SJCRH30 (cell line): ENCODE results near the gene MYADML2. TPM values are rescaled to one million over a fixed set of nuclear protein-coding genes. Genes with fewer than 3 reads are reported as not detected.
A peak's percentile ranks its signal among the peaks of the same experiment; 100 is the strongest.

ENCODE experiments used
- DNase-seq, 2 experiments: peaks; one replicate each; pipeline ENCODE4 v3.0.0-alpha.2; 2015 to 2020
- H3K27ac ChIP-seq: fragments of 250-450 bp; sonication (Bioruptor Pico); 2 replicates; pipeline ENCODE4 v1.5.1; 2020; ENCODE audit warnings: mild to moderate bottlenecking, moderate library complexity
- H3K27me3 ChIP-seq: fragments of 250-450 bp; sonication (Bioruptor Pico); 2 replicates; pipeline ENCODE4 v1.5.1; 2020; ENCODE audit warnings: mild to moderate bottlenecking, moderate library complexity
- H3K36me3 ChIP-seq: fragments of 250-450 bp; sonication (Bioruptor Pico); 2 replicates; pipeline ENCODE4 v1.5.1; 2020; ENCODE audit warnings: mild to moderate bottlenecking, moderate library complexity
- H3K4me1 ChIP-seq: fragments of 250-450 bp; sonication (Bioruptor Pico); 2 replicates; pipeline ENCODE4 v1.5.1; 2020; ENCODE audit warnings: mild to moderate bottlenecking, moderate library complexity
- H3K4me3 ChIP-seq: fragments of 250-450 bp; sonication (Bioruptor Pico); 2 replicates; pipeline ENCODE4 v1.5.1; 2020; ENCODE audit warnings: mild to moderate bottlenecking, moderate library complexity
- H3K9me3 ChIP-seq: fragments of 250-450 bp; sonication (Bioruptor Pico); replicated peaks from 2 replicates; pipeline ENCODE4 v1.5.1; 2020; ENCODE audit warnings: mild to moderate bottlenecking, moderate library complexity
- total RNA-seq: library from RNA; depleted of rRNA; stranded (reverse); fragments of >200 nt; shearing (Covaris generic); gene quantifications from 2 replicates; pipeline ENCODE4 v1.2.3, GENCODE V29; 2014; rRNA removed

The MYADML2 gene, protein sequence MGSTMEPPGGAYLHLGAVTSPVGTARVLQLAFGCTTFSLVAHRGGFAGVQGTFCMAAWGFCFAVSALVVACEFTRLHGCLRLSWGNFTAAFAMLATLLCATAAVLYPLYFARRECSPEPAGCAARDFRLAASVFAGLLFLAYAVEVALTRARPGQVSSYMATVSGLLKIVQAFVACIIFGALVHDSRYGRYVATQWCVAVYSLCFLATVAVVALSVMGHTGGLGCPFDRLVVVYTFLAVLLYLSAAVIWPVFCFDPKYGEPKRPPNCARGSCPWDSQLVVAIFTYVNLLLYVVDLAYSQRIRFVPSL
- total RNA-seq = 0.81 and 0.85 TPM in 2 replicates

DNA sequence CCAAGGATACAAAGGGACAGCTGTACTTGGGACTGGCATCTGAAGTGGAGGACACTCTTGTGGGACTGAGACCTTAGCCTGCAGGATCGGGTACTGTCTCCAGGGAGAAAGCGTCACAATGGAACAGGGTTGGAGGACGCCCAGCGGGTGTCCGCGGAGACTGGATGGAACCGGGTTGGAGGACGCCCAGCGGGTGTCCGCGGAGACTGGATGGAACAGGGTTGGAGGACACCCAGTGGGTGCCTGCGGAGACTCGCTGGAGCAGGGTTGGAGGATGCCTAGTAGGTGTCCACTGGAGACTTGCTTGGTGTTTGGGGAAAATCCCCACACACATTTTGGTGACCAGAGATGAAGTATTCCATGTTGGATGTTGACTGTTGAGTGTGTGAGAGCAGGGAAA is at the start of gene MYADML2:
Gene MYADML2 (minus strand): TSS at position 45 of the 400 bp plus-strand sequence. CDS start 5,492 bp downstream, outside the sequence.
- no peaks in the 10 kb centered on the region for H3K36me3 ChIP-seq
- no peak for DNase-seq
- no peak within 1 kb of the TSS for H3K4me3 ChIP-seq
- H3K27ac ChIP-seq = no peak within 1 kb of the TSS
- H3K27me3 ChIP-seq = peaks cover 2% of the 10 kb centered on the region; the same call in 1 of the 2 replicates
- peaks cover 21% of the 10 kb centered on the region for H3K4me1 ChIP-seq
- no peaks in the 10 kb centered on the region for H3K9me3 ChIP-seq

DNA sequence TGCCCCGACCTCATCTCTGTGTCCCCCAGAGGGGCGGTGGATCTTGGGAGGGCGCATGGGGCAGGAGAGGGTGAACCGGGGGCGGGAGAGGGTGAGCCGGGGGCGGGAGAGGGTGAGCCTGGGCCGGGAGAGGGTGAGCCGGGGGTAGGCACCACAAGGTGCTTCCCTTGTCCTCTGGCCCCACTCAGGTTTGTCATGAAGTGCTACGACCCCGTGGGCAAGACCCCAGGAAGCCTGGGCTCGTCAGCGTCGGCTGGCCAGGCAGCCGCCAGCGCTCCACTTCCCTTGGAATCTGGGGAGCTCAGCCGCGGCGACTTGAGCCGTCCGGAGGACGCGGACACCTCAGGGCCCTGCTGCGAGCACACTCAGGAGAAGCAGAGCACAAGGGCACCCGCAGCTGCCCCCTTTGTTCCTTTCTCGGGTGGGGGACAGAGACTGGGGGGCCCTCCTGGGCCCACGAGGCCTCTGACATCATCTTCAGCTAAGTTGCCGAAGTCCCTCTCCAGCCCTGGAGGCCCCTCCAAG is 49.3 kb upstream of the MYADML2 start:
- Histone ChIP-seq H3K4me3 (no peak overlapping the region), H3K36me3 (no peaks in the 10 kb centered on the region), H3K9me3 (no peaks in the 10 kb centered on the region), H3K4me1 (peaks cover 33% of the 10 kb centered on the region), H3K27me3 (no peaks in the 10 kb centered on the region), H3K27ac (no peak overlapping the region)
- no peak for DNase-seq

DNA sequence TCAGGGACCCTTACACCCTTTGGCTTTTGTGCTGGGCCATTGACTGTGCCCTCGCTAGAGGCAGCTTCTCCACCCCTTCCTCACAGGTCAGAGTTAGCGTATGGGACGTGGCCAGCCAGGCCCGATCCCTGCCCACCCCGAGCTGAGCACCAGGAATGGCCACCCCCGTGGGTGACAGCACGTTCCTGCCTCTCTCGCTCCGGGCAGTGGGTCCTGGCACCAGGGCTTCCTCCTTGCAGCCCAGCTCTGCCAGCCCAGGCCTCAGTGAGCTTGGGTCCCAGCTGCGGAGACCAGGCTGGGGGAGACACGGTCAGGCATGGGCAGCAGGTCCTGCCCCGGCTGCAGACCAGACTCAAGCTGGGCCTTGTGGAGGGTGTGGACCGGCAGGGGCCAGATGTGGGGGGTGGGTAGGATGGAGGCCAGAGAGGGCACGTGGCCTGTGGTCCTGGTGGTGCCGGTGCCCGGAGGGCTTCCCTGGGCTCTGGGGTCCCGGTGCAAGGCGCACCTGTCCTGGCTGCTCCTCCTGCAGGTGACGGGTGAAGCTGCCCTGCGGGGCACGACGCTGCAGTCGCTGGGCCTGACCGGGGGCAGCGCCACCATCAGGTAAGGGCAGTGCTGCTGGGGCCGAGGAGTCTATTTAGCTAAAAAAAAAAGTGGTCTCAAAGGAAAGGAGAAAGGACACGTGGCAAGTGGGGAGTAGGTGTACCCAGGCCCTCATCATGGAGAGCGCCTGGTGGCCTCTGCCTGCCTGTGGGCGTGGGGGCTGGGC is 48.6 kb upstream of the MYADML2 start:
- Histone ChIP-seq H3K4me1 (peaks cover 30% of the 10 kb centered on the region), H3K9me3 (no peaks in the 10 kb centered on the region), H3K4me3 (no peak overlapping the region), H3K27me3 (no peaks in the 10 kb centered on the region), H3K27ac (no peak overlapping the region), H3K36me3 (no peaks in the 10 kb centered on the region)
- DNase-seq = no peak

- no peaks in the 10 kb centered on the region for H3K27me3 ChIP-seq
- no peak overlapping the region for H3K4me3 ChIP-seq
- peaks cover 29% of the 10 kb centered on the region for H3K4me1 ChIP-seq
- H3K27ac ChIP-seq = no peak overlapping the region
- no peaks in the 10 kb centered on the region for H3K9me3 ChIP-seq
- H3K36me3 ChIP-seq = no peaks in the 10 kb centered on the region
- DNase-seq = peak; percentile 69
Observed at GRCh38 chr17:81994593-81995462, 47.8 kb upstream of the MYADML2 start.

GRCh38 chr17:81993729-81994592 is 46.9 kb upstream of the MYADML2 start:
- H3K36me3 ChIP-seq = no peaks in the 10 kb centered on the region
- no peaks in the 10 kb centered on the region for H3K9me3 ChIP-seq
- no peak overlapping the region for H3K27ac ChIP-seq
- DNase-seq = peak; percentile 22 to 53
- H3K4me1 ChIP-seq = peaks cover 29% of the 10 kb centered on the region
- H3K27me3 ChIP-seq = no peaks in the 10 kb centered on the region
- H3K4me3 ChIP-seq = no peak overlapping the region

- peaks cover 32% of the 10 kb centered on the region for H3K4me1 ChIP-seq
- no peaks in the 10 kb centered on the region for H3K36me3 ChIP-seq
- peak overlapping the region; percentile 27 for H3K27ac ChIP-seq
- DNase-seq = peak; percentile 37 to 63
- H3K9me3 ChIP-seq = no peaks in the 10 kb centered on the region
- no peaks in the 10 kb centered on the region for H3K27me3 ChIP-seq
- H3K4me3 ChIP-seq = peak overlapping the region; percentile 35
Observed at GRCh38 chr17:81992306-81993102, 45.5 kb upstream of the MYADML2 start.

DNA sequence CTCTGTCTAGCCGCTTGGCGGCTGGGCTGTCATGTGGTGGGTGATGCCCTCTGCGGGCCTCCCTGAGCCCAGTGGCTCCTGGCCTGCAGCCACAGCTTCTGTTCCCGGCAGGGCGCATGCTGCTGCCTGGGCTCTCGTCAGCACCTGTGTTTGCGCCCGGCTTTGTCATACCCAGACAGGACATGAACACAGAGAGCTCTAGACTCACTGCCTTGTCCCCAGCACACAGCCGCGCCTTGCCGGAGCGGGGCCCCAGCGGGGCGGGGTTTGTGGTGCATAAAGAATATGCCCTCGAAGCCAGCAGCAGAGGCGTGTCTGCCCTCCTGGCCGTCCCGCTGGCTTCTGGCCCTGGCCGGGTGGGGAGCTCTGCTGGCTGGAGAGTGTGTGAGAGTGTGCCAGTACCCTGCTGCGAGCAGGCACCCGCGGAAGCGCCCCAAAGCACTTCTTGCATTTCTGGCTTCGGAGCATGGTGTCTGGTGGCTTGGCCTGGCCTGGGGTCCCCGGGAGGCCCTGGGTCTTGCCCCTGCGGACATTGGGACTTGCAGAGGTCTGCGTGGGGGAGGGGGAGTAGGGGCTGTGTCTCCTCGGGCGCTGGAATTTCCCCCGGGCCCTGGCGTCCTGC is 44.8 kb upstream of the MYADML2 start:
- Histone ChIP-seq H3K4me3 (peak overlapping the region; percentile 35), H3K27ac (peak overlapping the region; percentile 27), H3K27me3 (no peaks in the 10 kb centered on the region), H3K4me1 (peaks cover 32% of the 10 kb centered on the region), H3K36me3 (no peaks in the 10 kb centered on the region), H3K9me3 (no peaks in the 10 kb centered on the region)
- DNase-seq = peak; percentile 97 to 98

GRCh38 chr17:81990836-81991683 is 44.0 kb upstream of the MYADML2 start:
- Histone ChIP-seq H3K9me3 (no peaks in the 10 kb centered on the region), H3K4me3 (no peak overlapping the region), H3K36me3 (peaks cover 4% of the 10 kb centered on the region; the same call in 1 of the 2 replicates), H3K27ac (peak overlapping the region; percentile 1; the same call in 1 of the 2 replicates), H3K4me1 (peaks cover 32% of the 10 kb centered on the region), H3K27me3 (no peaks in the 10 kb centered on the region)
- peak in 1 of 2 experiments; percentile 36 for DNase-seq

DNA sequence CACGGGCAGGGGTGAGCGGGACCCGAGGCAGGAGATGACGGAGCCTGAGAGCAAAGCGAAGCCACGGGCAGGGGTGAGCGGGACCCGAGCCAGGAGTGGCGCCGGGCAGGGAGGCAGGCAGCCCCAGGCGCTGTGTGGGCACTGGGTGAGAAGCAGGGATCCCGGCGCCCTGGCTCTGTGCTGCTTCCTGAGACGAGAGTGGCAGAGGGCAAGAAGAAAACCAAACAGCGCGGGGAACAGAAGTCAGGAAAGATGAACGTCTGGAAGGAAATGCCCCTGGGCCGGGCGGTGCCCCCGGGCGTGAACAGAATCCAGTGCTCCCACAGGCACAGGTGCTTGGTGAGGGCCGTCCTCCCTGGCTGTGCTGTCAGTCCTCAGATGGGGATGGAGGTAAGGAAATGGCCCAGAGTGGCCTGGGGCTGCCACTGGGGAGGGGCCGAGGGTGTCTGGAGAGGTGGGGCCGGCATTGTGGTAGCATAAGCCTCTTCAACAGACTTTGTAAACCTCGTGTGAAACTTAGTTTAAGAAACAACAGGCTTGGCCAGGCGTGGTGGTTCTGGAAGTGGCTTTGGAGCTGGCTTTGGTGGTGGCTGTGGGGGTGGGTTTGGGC is 40.2 kb upstream of the MYADML2 start:
- no peaks in the 10 kb centered on the region for H3K9me3 ChIP-seq
- H3K36me3 ChIP-seq = peaks cover 24% of the 10 kb centered on the region
- no peak for DNase-seq
- no peaks in the 10 kb centered on the region for H3K27me3 ChIP-seq
- H3K4me3 ChIP-seq = no peak overlapping the region
- H3K27ac ChIP-seq = no peak overlapping the region
- H3K4me1 ChIP-seq = peaks cover 14% of the 10 kb centered on the region

DNA sequence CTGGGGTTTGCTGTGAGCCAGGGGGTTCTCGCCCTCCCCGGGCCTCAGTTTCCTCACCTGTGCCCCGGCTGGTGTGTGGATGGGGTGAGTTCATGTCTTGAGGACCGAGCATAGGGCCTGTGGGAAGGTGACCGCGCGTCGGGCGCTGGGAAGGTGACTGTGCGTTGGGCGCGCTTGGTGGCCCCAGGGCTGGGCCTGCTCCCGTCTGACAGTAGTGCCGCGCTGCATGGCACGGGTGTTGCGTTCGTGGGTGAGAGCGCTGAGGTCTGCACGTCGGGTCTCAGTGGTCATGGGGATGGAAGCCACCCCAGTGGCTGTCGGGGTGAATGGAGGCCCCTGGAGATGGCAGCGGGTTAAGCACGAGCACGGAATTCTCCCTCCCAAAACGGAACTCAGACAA is 39.6 kb upstream of the MYADML2 start:
- no peak for DNase-seq
- Histone ChIP-seq H3K27me3 (no peaks in the 10 kb centered on the region), H3K9me3 (no peaks in the 10 kb centered on the region), H3K27ac (no peak overlapping the region), H3K4me3 (no peak overlapping the region), H3K4me1 (peaks cover 11% of the 10 kb centered on the region; the same call in 1 of the 2 replicates), H3K36me3 (peaks cover 24% of the 10 kb centered on the region)

DNA sequence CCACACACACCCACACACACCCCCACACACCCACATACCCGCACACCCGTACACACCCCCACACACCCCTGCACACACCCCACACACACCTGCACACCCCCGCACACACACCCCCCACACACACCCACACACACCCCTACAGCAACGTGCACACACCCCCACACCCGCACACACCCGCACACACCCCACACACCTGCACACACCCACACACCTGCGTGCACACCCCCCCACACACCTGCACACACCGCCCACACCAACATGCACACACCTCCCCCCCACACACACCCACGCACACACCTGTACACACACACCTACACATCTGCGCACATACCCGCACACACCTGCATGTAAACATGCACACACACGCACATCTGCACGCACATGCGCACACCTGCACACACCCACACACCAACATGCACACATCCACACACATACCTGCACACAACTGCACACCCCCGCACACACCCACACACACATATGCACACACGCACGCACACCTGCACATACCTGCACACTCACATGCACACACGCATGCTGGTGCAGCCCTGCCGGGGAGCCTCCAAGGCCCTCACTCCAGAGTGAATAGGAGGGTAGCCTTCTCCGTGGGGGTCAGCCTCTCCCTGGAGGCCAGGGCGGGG is 37.9 kb upstream of the MYADML2 start:
- H3K4me3 ChIP-seq = no peak overlapping the region
- H3K9me3 ChIP-seq = no peaks in the 10 kb centered on the region
- H3K36me3 ChIP-seq = peaks cover 24% of the 10 kb centered on the region
- H3K4me1 ChIP-seq = 0 out of 2 replicates have a peak, but pooled peaks cover 6% of the 10 kb centered on the region
- H3K27me3 ChIP-seq = no peaks in the 10 kb centered on the region
- H3K27ac ChIP-seq = no peak overlapping the region
- DNase-seq = no peak
